Renal cortex interstitium (tissue), 11 donors: ENCODE measurements around the gene CDC14A. TPM values are rescaled to one million over a fixed set of nuclear protein-coding genes. Genes with fewer than 3 reads are reported as not detected.
A peak's percentile ranks its signal among the peaks of the same experiment; 100 is the strongest.
"Not testable (repeated sequence)": the region's sequence is repeated elsewhere in the genome, so short reads cannot be mapped to it uniquely, and the experiment has no call there.

Experiments
- DNase-seq, 11 donors: peaks; one replicate each; pipeline ENCODE4 v3.0.0-alpha.2; 2013; ENCODE audit warnings: low read depth in 9 of 11, low spot score in 4 of 11; ENCODE audit errors: extremely low read depth in 1 of 11
- polyA plus RNA-seq, 3 donors: library from polyadenylated mRNA; unstranded; fragments of 120-200 nt; gene quantifications; one replicate each; pipeline ENCODE4 v1.2.1, GENCODE V29; 2013; ENCODE audit not compliant: insufficient read length in 3 of 3

Gene CDC14A
- polyA plus RNA-seq, 3 donors, result 27.2 to 31.8 (median 28.7) TPM

DNA sequence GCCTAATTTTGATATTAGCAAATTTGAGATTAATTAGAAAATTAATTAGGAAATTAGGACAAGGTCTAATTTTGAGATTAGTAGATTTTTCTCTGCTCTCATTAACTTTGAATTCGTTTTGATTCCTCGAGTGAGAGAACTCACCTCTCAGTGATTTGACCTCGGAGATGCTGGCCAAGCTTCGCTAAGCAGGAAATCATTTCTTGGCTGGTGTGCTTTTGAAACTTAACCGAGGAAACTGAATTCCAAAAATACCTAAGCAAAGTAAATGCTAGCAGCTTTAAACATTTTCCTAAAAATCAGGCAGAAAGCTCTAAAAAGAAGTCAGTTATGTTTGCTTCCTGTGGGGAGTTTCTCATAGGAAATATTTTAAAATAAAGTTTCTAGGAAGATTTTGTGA lies 34.9 kb downstream of the CDC14A start:
- peak in 3 of 11 donors; percentile 33 to 63 (median 54) for DNase-seq

DNA sequence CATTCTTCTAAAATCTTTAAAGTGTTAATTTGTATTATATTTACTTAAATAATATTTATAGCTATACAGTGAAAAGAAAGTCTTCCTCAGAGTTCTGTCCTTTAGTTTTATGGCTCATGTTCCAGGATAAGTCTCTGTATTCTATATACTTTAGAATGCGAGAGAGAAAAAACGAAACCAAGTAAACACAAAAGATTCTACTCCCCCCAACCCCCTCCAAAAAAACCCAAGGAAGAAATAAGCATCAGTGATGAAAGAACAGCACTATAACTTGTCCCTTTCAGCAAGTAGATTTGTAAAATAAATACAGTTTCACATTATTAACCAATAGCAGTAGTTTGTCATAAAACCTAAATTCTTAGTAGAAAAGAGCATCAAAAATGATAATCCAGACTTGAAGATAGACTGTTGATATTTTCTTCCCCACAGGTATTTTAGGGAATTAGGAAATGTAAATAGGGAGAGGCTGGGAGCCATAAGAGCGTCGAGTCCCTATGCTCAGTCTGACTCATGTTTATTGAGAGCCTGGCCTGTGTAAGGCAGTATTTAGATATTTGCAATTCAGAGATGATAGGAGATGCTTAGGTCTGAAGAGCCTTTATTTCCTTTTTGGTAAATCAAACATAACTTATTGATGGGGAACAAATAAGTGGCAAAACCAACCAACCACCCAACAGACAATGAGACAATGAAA lies 35.5 kb downstream of the CDC14A start:
- DNase-seq, result no peak

DNA sequence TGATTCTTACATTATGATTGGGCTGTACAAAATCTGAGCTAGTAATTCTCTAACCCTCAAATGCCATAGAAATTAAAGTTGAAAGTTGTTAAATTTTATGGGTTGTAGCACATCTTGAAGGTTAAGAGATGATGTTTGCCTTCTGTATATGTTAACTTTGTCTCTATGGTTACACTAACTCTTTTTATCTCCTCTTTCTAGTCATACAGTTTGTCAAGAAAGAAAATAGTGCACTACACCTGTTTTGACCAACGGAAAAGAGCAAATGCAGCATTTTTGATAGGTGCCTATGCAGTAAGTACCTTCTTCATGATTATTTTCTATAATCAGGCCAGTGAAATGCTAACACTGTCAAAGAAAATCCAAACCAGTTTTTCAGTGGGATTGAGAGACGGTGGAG lies 38.2 kb downstream of the CDC14A start:
- DNase-seq, result no peak

DNA sequence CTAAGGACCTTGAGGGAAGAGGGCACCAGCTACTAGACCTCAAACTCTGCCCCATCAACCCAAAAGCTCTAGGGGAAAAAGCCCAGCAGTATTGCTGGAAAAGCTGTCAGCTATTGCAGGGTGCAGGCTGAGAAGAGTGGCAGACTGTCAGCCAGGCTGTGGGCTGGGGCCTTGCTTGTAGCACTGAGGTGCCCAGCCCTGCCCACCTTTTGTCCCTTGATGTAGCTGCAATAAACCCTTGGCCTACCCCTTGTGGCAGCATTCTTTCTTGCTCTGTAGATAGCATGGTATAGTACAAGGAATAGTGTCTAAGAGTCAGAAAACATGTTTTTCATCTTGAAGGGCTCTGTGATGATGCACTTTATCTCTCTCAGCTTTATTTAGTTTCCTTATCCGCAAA lies 39.4 kb downstream of the CDC14A start:
- DNase-seq, result no peak

DNA sequence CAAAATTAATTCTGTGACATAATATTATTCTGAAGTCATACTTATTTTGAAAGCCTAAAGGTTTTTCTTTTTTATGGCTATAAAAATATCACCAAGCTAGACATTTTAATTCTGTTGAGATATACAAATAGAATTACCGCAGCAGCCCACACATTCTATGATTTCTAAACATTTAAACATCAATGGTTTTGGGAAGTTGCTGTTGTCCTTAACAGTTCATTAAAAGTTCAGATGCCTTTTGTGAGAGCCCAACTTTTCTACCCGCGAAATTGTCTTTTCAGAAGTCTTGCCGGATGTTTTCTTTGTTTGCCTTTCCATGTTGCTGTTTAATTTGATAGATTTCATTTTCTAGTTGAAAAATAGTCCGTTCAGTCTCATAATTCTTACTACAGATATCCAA lies 40.5 kb downstream of the CDC14A start:
- DNase-seq, result peak in 3 of 11 donors; percentile 24 to 43 (median 43)

DNA sequence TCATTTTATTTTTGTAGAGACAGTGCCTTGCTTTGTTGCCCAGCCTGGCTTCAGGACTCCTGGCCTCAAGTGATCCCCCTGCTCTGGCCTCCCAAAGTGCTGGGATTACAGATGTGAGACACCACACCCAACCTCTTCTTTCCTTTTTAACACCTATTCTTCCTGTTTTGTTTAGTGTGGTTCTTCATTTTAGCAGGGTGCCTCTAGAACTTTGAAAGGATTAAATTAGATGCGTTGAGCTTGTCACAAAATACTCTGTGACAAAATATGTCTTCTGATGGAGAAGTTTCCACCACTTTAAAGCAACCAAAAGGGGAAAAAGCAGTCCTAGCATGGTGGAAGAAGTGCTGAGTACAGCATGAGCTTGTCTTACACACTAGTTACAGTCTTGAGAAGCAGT lies 42.0 kb downstream of the CDC14A start:
- DNase-seq, result no peak

DNA sequence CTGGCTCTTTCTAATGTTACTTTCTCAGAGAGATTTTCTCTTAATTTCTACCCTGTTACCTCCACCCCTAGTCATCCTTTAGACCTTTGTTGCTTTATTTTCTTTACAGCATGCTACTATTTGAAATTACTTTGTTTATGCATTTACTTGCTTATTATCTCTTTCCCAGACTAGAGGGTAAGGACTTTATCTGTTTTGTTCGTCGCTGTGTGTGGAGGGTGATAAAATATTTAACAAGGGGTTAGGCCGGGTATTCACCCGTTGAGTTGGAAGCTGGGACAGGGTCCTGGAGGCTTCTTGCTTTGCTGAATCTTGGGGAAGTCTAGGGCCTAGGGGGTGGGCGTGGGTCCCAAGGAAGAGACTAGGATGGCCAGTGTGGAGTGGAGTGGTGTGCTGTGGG lies 43.6 kb downstream of the CDC14A start:
- DNase-seq, result no peak

DNA sequence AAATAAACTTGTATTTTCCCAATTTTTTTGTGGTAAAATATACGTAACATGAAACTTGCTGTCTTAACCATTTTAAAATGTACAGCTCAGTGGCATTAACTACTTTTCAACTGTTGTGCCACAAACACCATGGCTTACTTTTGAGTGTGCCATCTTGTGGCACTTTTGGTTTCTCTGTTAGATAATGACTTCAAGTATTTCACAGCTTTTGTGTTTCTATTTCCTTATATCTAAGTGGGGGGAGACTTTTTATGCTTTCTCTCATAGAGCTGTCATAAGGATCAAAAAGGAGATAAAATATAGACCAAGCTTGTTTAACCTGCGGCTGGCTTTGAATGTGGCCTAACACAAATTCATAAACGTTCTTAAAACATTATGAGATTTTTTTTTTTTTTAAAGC lies 44.3 kb downstream of the CDC14A start:
- no peak for DNase-seq

DNA sequence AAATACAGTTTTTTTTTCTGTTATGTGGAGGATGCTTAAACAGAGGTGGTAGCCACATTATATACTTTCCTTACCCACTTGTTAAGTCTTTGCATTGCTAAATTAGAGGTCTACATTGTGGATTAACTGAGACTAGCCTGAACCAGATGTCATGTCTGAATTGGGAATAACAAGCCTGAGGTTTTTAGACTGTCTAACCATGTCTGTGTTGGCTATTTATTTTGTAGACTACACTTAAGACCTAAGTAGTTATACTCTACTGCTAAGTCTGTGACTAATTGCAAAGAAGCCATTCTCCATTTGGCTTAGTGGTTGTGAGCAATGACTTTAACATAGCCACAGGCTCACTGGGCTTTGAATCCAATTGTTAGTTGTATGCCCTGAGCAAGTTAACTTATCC lies 45.4 kb downstream of the CDC14A start:
- DNase-seq, result no peak

DNA sequence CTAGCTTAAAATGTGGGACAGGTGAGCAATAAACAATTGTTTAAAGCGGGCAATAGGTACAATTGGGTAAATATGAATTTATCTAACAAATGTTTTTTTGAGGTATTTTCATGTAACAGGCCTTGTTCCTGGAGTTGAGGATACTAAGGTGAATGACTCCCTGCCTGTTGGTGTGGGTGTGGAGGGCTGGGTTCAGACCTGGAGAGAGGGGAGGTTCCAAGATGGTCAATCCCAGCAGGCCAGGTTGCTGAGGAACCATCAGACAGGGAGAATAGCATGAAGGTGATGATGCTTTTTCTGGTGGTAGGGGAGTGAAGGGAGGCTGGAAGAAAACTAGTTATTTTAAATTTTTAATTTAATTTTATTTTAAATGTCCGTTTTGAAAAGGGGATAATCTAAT lies 46.3 kb downstream of the CDC14A start:
- no peak for DNase-seq

DNA sequence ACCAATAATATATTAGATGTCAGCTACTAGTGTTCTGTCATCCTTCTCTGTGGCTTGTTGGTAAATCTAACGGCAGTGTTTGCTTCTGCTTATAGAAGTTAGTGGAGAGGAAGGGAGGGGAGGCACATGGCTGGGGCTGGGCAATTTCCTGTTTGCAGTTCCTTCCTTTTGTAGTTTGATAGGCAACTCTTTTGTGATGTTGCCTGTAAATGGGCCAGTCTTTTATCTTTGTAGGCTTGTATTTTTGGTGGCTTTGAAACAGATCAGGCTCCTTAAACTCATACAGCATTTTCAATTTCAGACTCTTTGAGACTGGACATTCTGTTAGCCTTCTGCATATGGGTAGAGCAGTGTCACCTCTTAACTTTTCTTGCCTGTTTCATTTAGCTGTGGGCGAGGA lies 48.1 kb downstream of the CDC14A start:
- no peak for DNase-seq

DNA sequence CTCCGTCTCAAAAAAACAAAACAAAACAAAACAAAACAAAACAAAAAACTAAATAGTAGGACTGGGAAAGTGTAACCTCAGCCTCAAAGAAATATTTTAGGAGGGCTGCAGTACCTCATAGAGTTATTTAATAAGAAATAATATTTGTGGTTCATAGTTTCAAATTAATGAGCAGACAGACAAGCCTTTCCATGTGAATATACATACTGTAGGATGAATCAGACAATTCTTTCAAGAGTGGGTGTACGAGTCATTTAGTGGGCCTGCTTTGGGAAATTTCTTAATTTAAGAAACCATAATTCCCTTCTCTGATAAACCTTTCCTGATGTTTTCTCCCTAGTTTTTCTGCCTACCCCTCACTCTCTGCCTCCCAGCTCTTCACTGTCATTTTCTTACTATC lies 52.5 kb downstream of the CDC14A start:
- no peak for DNase-seq

DNA sequence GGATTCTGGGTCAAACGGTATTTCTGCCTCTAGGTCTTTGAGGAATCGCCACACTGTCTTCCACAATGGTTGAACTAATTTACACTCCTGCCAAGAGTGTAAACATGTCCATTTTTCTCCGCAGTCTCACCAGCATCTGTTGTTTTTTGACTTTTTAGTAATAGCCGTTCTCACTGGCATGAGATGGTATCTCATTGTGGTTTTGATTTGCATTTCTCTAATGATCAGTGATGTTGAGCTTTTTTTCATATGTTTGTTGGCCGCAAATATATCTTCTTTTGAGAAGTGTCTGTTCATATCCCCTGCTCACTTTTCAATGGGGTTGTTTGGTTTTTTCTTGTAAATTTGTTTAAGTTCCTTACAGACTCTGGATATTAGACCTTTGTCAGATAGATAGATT lies 53.6 kb downstream of the CDC14A start:
- DNase-seq, result not testable (repeated sequence)

DNA sequence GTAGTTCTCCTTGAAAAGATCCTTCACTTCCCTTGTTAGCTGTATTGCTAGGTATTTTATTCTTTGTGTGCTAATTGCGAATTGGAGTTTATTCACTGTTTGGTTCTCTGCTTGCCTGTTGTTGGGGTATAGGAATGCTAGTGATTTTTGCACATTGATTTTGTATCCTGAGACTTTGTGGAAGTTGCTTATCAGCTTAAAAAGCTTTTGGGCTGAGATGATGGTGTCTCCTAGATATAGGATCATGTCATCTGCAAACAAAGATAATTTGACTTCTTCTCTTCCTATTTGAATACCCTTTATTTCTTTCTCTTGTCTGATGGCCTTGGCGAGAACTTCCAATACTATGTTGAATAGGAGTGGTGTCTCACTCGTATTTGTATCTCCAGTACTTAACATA lies 55.1 kb downstream of the CDC14A start:
- not testable (repeated sequence) for DNase-seq

DNA sequence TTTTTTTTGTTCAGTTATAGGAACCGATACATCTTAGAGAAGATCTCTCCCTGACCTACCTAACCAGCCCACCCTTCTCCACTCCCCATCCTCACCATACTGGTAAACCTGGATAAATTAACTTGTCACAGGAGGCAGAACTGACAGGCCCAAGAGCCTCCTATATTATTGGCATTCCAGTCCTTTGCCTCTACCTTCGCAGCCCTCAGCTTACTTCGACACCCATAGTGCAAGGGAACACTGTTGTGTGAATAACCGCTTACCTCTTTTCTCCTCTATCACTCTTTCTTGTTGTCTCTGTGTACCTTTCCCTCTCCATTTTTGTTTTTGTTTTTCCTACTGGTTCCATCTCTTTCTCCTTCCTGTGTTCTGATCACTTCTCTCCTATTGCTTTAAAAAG lies 58.7 kb downstream of the CDC14A start:
- DNase-seq, result no peak

DNA sequence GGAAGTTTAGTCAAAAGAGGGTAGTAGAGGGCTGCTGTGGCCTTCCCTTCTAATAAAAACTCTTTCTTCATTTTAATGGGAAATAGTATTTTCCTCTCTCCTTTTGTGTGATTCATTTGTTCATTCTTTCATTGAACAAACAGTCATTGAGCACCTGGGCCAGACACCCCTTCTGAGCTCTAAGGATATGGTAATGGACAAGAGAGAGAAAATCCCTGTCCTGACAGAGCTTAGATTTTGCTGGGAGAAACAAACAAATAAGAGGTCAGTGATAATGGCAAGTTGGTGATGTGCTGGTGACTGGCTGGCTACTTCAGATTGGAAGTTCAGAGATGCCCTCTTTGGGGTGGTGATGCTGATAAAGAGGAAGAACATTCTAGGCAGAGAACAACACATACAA lies 59.3 kb downstream of the CDC14A start:
- DNase-seq, result no peak

DNA sequence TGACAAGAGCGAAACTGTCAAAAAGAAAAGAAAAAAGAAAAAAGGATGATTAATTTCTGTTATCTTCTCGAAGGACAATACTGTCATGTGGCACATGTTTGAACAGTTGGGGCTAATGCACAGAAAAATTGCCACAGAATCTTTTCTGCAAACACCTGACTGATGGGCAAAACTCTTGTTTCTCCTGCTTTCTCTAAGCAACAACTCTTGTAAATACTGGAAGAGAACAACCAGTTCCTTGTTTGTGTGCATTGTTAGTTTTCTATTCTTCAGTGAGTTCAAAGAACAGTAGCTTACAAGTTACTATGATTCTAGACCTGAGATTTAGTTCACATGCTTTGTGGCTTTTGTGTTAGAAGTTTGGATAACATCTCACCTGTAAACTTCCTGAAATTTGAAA lies 60.7 kb downstream of the CDC14A start:
- no peak for DNase-seq

DNA sequence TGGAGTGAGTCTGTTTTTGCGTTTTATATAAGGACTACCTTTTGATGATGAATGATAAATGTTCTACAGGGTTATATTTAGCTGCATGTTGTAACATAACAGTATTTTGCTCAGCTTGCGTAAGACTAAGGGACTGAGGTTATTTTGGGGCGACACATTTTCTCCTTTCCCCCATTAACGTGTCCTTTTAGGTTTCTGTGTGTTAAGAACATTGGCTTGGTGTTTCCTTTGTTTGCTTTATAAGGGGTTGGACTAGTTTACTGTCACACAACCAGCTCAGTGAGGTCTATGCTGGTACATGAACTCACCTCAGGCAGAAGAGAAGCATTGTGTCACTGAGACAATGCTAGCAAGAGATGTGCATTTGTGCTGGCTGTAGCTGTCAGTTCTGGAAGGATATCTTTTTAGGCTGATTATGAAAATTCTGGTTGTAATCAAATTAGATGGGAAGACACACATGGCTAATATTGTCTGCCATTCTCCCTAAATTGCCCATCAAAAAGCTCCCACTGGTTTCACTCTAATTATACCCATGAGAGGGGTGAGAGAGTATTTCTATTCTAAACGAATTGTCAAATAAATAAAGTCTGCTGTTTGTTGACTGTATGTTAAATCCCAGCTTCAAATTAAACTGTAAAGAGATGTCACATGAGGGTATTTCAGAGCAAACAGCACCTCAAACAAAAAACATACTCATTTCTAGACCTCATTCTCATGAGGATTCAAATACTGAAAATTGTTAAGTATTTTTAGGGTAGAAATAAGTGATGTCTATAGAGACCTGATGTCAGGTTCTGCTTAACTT lies 62.6 kb downstream of the CDC14A start:
- DNase-seq, result no peak

DNA sequence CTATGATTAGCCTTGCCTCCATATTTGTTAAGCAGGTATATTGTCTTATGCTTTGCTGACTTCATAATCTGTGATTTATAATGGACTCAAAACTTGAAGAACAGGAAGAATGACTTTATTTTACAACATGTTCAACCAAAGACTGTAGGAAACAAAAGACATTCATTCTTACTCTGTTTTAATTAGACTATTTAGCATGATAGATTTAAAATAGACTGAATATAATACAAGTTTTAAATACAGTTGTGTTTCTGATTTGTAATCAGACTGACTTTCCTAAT lies 63.1 kb downstream of the CDC14A start:
- DNase-seq, result no peak

DNA sequence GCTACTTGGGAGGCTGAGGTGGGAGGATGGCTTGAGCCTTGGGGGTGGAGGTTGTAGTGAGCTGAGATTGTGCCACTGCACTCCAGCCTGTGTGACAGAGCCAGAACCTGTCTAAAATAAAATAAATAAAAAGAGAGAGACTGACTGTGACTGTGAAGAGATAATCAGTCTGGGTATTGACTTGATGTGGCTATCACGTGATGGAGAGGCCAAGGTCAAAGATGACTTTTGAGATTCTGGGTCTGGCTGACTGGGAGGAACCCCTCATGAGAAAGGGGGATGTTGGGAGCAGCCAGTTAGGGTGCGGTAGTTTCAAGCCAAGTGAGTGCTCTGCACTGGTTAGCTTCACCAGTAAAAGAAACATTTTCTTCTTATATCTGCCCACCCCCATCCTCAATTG lies 66.8 kb downstream of the CDC14A start:
- no peak for DNase-seq

DNA sequence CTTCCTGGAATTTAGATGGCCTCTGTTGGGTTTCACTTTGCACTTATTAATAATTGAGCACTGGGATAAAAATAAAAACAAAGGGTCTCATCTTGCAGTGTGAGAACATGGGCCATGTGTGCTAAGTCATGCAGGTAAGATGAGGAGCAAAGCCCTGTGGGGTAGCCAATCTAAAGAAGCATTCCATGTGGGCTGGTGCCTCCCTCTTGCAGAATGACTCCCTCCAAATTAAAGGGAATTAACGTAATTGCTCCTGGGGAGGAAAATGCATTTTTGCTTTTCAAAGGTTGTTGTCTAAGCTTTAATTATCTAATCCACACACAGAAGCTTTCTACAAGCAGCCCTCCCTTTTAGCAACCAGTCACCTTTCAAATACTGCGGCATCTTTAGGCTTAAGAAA lies 69.8 kb downstream of the CDC14A start:
- DNase-seq, result no peak
